Osteocyte (in vitro differentiated cells): ENCODE results near the gene EBI3. TPM values are rescaled to one million over a fixed set of nuclear protein-coding genes. Genes with fewer than 3 reads are reported as not detected.
A peak's percentile ranks its signal among the peaks of the same experiment; 100 is the strongest.

Experiments used
- DNase-seq: peaks from one replicate; pipeline ENCODE4 v3.0.0; 2021; ENCODE audit warnings: mixed read lengths; ENCODE audit not compliant: unreplicated experiment; ENCODE audit errors: extremely low spot score
- H3K27ac Mint-ChIP-seq: one replicate; pipeline ENCODE4 v1.8.0; 2021; ENCODE audit warnings: mild to moderate bottlenecking, mixed read lengths; ENCODE audit not compliant: unreplicated experiment
- H3K27me3 Mint-ChIP-seq: one replicate; pipeline ENCODE4 v1.8.0; 2021; ENCODE audit warnings: mixed read lengths; ENCODE audit not compliant: unreplicated experiment
- H3K36me3 Mint-ChIP-seq: one replicate; pipeline ENCODE4 v1.8.0; 2021; ENCODE audit warnings: mixed read lengths; ENCODE audit not compliant: unreplicated experiment
- H3K4me1 Mint-ChIP-seq: one replicate; pipeline ENCODE4 v1.8.0; 2021; ENCODE audit warnings: mixed read lengths; ENCODE audit not compliant: unreplicated experiment
- H3K4me3 Mint-ChIP-seq: one replicate; pipeline ENCODE4 v1.8.0; 2021; ENCODE audit warnings: mild to moderate bottlenecking, moderate library complexity, mixed read lengths; ENCODE audit not compliant: unreplicated experiment
- H3K9me3 Mint-ChIP-seq: one replicate; pipeline ENCODE4 v1.8.0; 2021; ENCODE audit warnings: mixed read lengths; ENCODE audit not compliant: unreplicated experiment
- CTCF ChIP-seq: fragments of 200-600 bp; sonication (generic); IDR thresholded peaks from 2 replicates; pipeline ENCODE4 v1.5.0; 2021; ENCODE audit warnings: antibody characterized with exemption, mild to moderate bottlenecking, moderate library complexity
- total RNA-seq: library from RNA; stranded (reverse); gene quantifications from 2 replicates; pipeline ENCODE4 v1.2.1, GENCODE V29; 2021

The EBI3 gene
- total RNA-seq, 1 donor from 2014 or later: 1.6 TPM

- TF ChIP-seq CTCF: no peak
- Mint-ChIP-seq H3K36me3 (peaks cover 5% of the 10 kb centered on the region), H3K9me3 (no peaks in the 10 kb centered on the region), H3K27ac (no peak overlapping the region), H3K27me3 (peaks cover 46% of the 10 kb centered on the region), H3K4me1 (peaks cover 16% of the 10 kb centered on the region), H3K4me3 (no peak overlapping the region)
- DNase-seq: no peak
Observed at GRCh38 chr19:4200940-4201542, 28.3 kb upstream of the EBI3 start.

GRCh38 chr19:4201798-4202197 lies 27.5 kb upstream of the EBI3 start:
- no peak overlapping the region for H3K4me3 Mint-ChIP-seq
- peaks cover 16% of the 10 kb centered on the region for H3K4me1 Mint-ChIP-seq
- peaks cover 5% of the 10 kb centered on the region for H3K36me3 Mint-ChIP-seq
- H3K27ac Mint-ChIP-seq: no peak overlapping the region
- no peaks in the 10 kb centered on the region for H3K9me3 Mint-ChIP-seq
- no peak for TF ChIP-seq CTCF
- peaks cover 42% of the 10 kb centered on the region for H3K27me3 Mint-ChIP-seq
- DNase-seq: no peak

DNA sequence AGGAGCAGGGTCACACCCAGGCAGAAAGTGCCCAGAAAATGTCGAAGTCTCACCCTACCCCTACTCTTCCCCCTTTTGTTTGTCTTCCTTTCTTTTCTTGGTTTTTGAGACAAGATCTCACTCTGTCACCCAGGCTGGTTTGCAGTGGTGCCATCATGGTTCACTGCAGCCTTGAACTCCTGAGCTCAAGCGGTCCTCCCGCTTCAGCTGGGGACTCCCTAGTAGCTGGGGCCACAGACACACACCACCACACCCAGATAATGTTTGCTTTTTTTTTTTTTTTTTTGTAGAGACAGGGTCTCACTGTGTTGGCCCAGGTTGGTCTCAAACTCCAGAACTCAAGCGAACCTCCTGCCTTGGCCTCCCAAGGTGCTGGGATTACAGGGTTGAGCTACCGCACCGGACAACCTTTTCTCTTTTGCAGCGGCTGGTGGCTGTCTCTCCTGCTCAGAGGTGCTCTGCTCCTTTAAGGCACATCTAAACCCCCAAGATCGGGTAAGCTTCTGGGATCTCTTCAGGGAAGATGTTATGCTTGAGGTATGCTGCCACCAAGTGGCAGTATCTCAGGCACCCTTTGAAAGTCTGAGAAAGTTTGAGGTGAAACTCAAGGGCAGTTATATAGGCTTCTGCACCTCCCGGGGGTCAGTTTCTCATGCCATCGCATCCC lies 22.4 kb upstream of the EBI3 start:
- no peaks in the 10 kb centered on the region for H3K9me3 Mint-ChIP-seq
- peak; percentile 44 for TF ChIP-seq CTCF
- H3K4me3 Mint-ChIP-seq: no peak overlapping the region
- peaks cover 4% of the 10 kb centered on the region for H3K4me1 Mint-ChIP-seq
- H3K27me3 Mint-ChIP-seq: peaks cover 2% of the 10 kb centered on the region
- H3K36me3 Mint-ChIP-seq: no peaks in the 10 kb centered on the region
- H3K27ac Mint-ChIP-seq: no peak overlapping the region
- no peak for DNase-seq

GRCh38 chr19:4208385-4209094 lies 20.8 kb upstream of the EBI3 start:
- Mint-ChIP-seq H3K27me3 (peaks cover 10% of the 10 kb centered on the region), H3K27ac (no peak overlapping the region), H3K36me3 (no peaks in the 10 kb centered on the region), H3K9me3 (no peaks in the 10 kb centered on the region), H3K4me3 (no peak overlapping the region), H3K4me1 (peaks cover 4% of the 10 kb centered on the region)
- DNase-seq: no peak
- TF ChIP-seq CTCF: peak; percentile 46

GRCh38 chr19:4210166-4210731 lies 19.1 kb upstream of the EBI3 start:
- no peaks in the 10 kb centered on the region for H3K9me3 Mint-ChIP-seq
- H3K4me3 Mint-ChIP-seq: no peak overlapping the region
- TF ChIP-seq CTCF: no peak
- no peaks in the 10 kb centered on the region for H3K4me1 Mint-ChIP-seq
- H3K36me3 Mint-ChIP-seq: no peaks in the 10 kb centered on the region
- peaks cover 13% of the 10 kb centered on the region for H3K27me3 Mint-ChIP-seq
- H3K27ac Mint-ChIP-seq: no peak overlapping the region
- no peak for DNase-seq
